Tibial nerve (tissue), 4 donors: ENCODE data around the gene ANO2. TPM values are rescaled to one million over a fixed set of nuclear protein-coding genes. Genes with fewer than 3 reads are reported as not detected.
"Not testable (repeated sequence)": the region's sequence is repeated elsewhere in the genome, so short reads cannot be mapped to it uniquely, and the experiment has no call there.

Experiments
- DNase-seq, 2 donors: peaks; one replicate each; pipeline ENCODE4 v3.0.0-alpha.2; 2019; ENCODE audit warnings: low spot score in 2 of 2
- H3K27ac ChIP-seq, 4 donors: fragments of 200-600 bp; sonication (generic) in 3 of 4; one replicate each; pipeline ENCODE4 v1.5.1; 2017 to 2019; ENCODE audit warnings: mild to moderate bottlenecking in 1 of 4
- H3K27me3 ChIP-seq, 2 donors: fragments of 200-600 bp; sonication (generic) in 1 of 2; one replicate each; pipeline versions ENCODE4 v1.5.1 to v1.6.0; 2017 to 2019
- H3K36me3 ChIP-seq, 3 donors: fragments of 200-600 bp; sonication (generic); one replicate each; pipeline ENCODE4 v1.5.1; 2018 to 2019
- H3K4me1 ChIP-seq, 4 donors: fragments of 200-600 bp; sonication (generic) in 3 of 4; one replicate each; pipeline ENCODE4 v1.5.1; 2017 to 2019
- H3K4me3 ChIP-seq, 4 donors: fragments of 200-600 bp; sonication (generic) in 3 of 4; one replicate each; pipeline ENCODE4 v1.5.1; 2017 to 2019; ENCODE audit warnings: mild to moderate bottlenecking in 1 of 4, moderate library complexity in 1 of 4
- H3K9me3 ChIP-seq, 4 donors: fragments of 200-600 bp; sonication (generic) in 3 of 4; one replicate each; pipeline ENCODE4 v1.5.1; 2017 to 2019
- CTCF ChIP-seq, 5 experiments: fragments of 200-600 bp in 3 of 5; fragments of 450-650 bp in 2 of 5; sonication (generic) in 3 of 5; IDR thresholded peaks; one replicate each; pipeline ENCODE4 v1.5.1; 2016 to 2019; ENCODE audit warnings: antibody characterized with exemption in 5 of 5, mild to moderate bottlenecking in 3 of 5, moderate library complexity in 2 of 5
- EP300 ChIP-seq, 2 donors: sonication (generic); formaldehyde crosslinking; IDR thresholded peaks; one replicate each; pipeline ENCODE4 v1.6.1; 2017; ENCODE audit warnings: antibody characterized with exemption in 2 of 2, mild to moderate bottlenecking in 1 of 2
- POLR2A ChIP-seq, 2 donors: fragments of 450-650 bp; IDR thresholded peaks; one replicate each; pipeline ENCODE4 v1.6.1; 2017; ENCODE audit warnings: antibody characterized with exemption in 2 of 2, mild to moderate bottlenecking in 2 of 2, moderate library complexity in 2 of 2
- WGBS, 2 donors: methylation state at CpG; one replicate each; pipeline ENCODE4 v1.1.5; 2018; 5-methylcytosine and 5-hydroxymethylcytosine counted together
- total RNA-seq, 4 donors: library from RNA; depleted of rRNA; stranded (reverse); fragments of >200 nt; gene quantifications; one replicate each; pipeline ENCODE4 v1.1.0, GENCODE V29; 2016

ANO2 gene
- total RNA-seq, 4 donors from 2014 or later: 13.8 to 23.2 (median 21.3) TPM

GRCh38 chr12:5685935-5686334 is 259.1 kb downstream of the ANO2 start:
- Histone ChIP-seq H3K4me1 (no peaks in the 10 kb centered on the region), H3K36me3 (no peaks in the 10 kb centered on the region), H3K4me3 (no peak overlapping the region), H3K9me3 (peaks cover 0 to 2% (median 0%) of the 10 kb centered on the region in 4 donors), H3K27ac (no peak overlapping the region), H3K27me3 (no peaks in the 10 kb centered on the region)
- DNase-seq: no peak
- 31 to 84% methylated on average over 3 of the region's 3 CpGs for WGBS, 2 donors
- no peak for TF ChIP-seq EP300 (IDR thresholded peaks at IDR 0.05)
- no peak for TF ChIP-seq POLR2A (IDR thresholded peaks at IDR 0.05)
- TF ChIP-seq CTCF (IDR thresholded peaks at IDR 0.05): no peak

GRCh38 chr12:5684989-5685388 is 260.1 kb downstream of the ANO2 start:
- Histone ChIP-seq H3K4me1 (no peaks in the 10 kb centered on the region), H3K4me3 (no peak overlapping the region), H3K27ac (no peak overlapping the region), H3K36me3 (no peaks in the 10 kb centered on the region), H3K27me3 (no peaks in the 10 kb centered on the region), H3K9me3 (peaks cover 0 to 2% (median 0%) of the 10 kb centered on the region in 4 donors)
- no peak for DNase-seq
- TF ChIP-seq POLR2A (IDR thresholded peaks at IDR 0.05) (no peak), CTCF (IDR thresholded peaks at IDR 0.05) (no peak), EP300 (IDR thresholded peaks at IDR 0.05) (no peak)
- 66 to 67% methylated on average over 2 of the region's 2 CpGs for WGBS, 2 donors

GRCh38 chr12:5682581-5682980 is 262.5 kb downstream of the ANO2 start:
- H3K36me3 ChIP-seq: no peaks in the 10 kb centered on the region
- no peak for TF ChIP-seq EP300 (IDR thresholded peaks at IDR 0.05)
- no peak for TF ChIP-seq POLR2A (IDR thresholded peaks at IDR 0.05)
- no peak for TF ChIP-seq CTCF (IDR thresholded peaks at IDR 0.05)
- H3K27ac ChIP-seq: no peak overlapping the region
- H3K27me3 ChIP-seq: no peaks in the 10 kb centered on the region
- DNase-seq: no peak
- no peak overlapping the region for H3K4me3 ChIP-seq
- WGBS, 2 donors: 73 to 84% methylated on average over 3 of the region's 3 CpGs
- peaks cover 0 to 2% (median 0%) of the 10 kb centered on the region in 4 donors for H3K9me3 ChIP-seq
- H3K4me1 ChIP-seq: no peaks in the 10 kb centered on the region

GRCh38 chr12:5678176-5678575 is 266.9 kb downstream of the ANO2 start:
- Histone ChIP-seq H3K36me3 (no peaks in the 10 kb centered on the region), H3K27me3 (no peaks in the 10 kb centered on the region), H3K4me3 (no peak overlapping the region), H3K4me1 (no peaks in the 10 kb centered on the region), H3K27ac (no peak overlapping the region), H3K9me3 (peaks cover 0 to 2% (median 0%) of the 10 kb centered on the region in 4 donors)
- TF ChIP-seq POLR2A (IDR thresholded peaks at IDR 0.05): no peak
- TF ChIP-seq EP300 (IDR thresholded peaks at IDR 0.05): no peak
- TF ChIP-seq CTCF (IDR thresholded peaks at IDR 0.05): no peak
- no peak for DNase-seq
- WGBS, 2 donors: 69 to 87% methylated on average over 5 of the region's 5 CpGs

GRCh38 chr12:5669624-5670023 is 275.4 kb downstream of the ANO2 start:
- not testable (repeated sequence) for DNase-seq, H3K27me3 ChIP-seq, H3K27ac ChIP-seq, H3K36me3 ChIP-seq, H3K4me1 ChIP-seq, H3K4me3 ChIP-seq, H3K9me3 ChIP-seq
- WGBS, 2 donors: 79 to 84% methylated on average over 1 of the region's 1 CpG

GRCh38 chr12:5665615-5666014 is 279.4 kb downstream of the ANO2 start:
- no peaks in the 10 kb centered on the region for H3K36me3 ChIP-seq
- 79 to 85% methylated on average over 4 of the region's 4 CpGs for WGBS, 2 donors
- H3K27ac ChIP-seq: no peak overlapping the region
- no peaks in the 10 kb centered on the region for H3K27me3 ChIP-seq
- H3K4me3 ChIP-seq: no peak overlapping the region
- H3K4me1 ChIP-seq: no peaks in the 10 kb centered on the region
- DNase-seq: no peak
- TF ChIP-seq EP300 (IDR thresholded peaks at IDR 0.05) (no peak), CTCF (IDR thresholded peaks at IDR 0.05) (no peak), POLR2A (IDR thresholded peaks at IDR 0.05) (no peak)
- H3K9me3 ChIP-seq: no peaks in the 10 kb centered on the region
